Skeletal muscle cell (primary cell): ENCODE data around the gene PSMG3.

Source experiments
- DNase-seq: peaks from one replicate; pipeline ENCODE4 v3.0.0-alpha.2; 2010; ENCODE audit warnings: low read depth
- H3K4me3 ChIP-seq: 2 replicates; pipeline ENCODE4 v1.5.1; 2011; ENCODE audit warnings: low read depth, mild to moderate bottlenecking, control low read depth, low read length, moderate library complexity

Gene PSMG3

GRCh38 chr7:1548944-1549343, 20.9 kb downstream of the PSMG3 start:
- DNase-seq = no peak
- H3K4me3 ChIP-seq = no peak overlapping the region

DNA sequence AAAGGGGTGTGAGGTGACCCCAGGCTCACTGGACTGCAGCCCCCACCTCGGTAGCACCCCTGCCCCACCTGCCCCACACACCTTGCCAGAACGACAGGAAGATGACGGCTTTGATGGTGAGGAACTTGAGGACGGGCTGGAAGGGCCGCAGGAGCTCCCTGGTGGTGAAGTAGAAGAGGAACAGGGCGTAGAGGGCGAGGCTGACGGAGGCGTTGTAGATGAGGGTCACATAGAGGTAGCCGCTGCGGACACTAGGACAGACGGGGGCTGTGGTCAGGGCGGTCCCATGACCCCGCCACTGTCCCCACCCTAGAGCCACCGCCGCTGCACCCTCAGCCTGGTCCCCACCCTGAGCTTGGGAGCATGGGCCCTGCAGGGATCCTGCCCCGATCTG, 21.4 kb downstream of the PSMG3 start:
- no peak overlapping the region for H3K4me3 ChIP-seq
- no peak for DNase-seq

DNA sequence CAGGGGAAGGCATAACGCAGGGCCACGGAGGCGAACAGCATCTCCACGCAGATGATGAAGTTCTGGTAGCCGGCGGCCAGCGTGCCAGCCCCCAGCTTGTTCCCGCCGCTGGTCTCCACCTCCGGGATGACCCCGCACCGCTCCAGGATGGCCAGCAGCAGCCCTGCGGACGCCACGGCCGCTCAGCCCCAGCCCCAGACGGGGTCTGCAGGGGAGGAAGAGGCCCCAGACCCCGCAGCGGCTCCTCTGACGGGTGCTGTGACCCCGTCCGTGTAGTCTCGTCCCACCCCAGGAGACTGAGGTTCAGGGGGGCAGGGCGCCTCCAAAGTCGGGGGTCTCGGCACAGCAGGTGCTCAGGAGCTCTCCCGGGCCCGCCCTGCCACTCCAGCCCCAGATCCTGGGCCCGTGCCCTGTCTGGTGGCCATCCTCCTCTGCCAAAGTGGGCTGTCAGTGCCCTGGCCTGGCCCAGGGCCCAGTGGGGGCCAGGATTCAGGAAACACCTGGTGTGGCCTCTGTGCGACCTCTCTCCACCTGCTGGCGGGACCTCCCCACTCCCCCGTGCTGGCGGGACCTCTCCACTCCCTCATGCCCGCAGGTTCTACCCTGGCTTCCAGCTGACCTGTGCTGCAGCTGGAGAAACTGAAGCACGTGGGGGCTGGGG, 21.9 kb downstream of the PSMG3 start:
- no peak for DNase-seq
- H3K4me3 ChIP-seq = no peak overlapping the region

DNA sequence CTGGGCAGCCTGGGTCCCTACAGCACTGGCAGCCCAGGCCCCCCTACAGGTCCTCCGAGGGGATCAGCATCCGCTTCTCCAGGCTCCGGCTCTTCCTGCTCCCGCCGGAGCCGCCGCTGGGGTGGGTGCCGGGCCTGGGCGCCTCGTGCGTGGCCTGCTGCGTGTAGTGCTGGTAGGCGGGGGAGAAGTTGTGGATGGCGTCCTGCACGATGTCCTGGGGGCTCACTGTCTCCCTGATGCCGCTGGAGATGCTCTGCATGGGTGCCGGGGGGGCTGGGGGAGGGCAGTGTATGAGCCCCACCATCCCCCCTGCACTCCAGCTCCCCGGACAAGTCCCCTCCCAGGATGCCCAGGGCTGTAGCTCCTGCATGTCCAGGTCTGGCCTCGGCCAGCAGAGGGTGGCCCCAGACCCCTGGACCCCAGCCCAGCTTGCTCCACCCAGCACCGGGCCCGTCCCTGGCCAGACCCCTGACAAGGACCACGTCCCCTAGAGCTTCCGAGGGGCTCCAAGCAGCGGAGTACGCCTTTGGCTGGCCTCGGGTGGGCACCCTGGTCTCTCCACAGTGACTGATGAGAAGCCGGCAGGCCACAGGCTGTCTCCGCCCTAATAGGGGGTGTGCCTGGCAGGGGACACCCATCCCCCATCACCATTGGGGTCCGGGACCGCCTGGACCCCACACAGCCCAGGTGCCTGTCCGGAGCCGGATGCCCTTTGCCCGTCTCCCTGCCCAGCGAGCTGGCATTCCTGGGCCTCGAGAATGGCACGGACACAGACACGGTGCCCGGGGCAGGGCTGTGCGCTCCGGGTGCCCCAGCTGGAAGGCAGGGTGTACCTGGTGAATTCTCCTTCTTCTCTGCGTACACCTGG, 22.7 kb downstream of the PSMG3 start:
- DNase-seq = no peak
- H3K4me3 ChIP-seq = no peak overlapping the region

DNA sequence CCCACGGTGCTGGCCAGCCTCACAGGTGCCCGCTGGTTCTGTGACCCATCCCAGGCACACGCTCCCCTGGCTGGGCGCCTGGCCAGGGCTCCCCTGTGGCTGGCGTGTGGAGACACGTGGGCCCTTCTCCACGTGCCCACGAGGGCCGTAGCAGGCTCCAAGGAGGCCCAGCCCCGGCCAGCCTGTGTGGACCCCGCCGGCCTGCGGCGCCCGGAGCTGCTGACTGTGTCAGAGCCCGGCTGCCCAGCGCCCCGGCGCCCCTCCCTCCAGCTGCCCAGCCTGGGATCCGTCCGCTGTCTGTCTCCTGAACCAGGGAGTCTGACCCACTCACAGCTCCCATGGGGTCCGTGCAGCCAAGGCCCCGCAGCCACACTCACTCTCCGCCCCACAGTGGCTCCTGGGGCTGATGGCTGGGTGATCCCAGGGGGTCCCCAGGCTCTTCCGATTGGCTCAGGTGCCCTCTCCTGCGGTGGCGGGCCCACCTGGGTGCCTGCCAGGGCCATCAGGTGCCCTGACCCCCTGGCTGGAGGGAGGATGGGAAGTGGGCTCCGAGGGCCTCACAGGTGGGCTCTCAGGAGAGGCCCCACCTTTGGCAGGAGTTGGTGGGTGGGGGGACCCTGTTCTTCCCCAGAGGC, 23.4 kb downstream of the PSMG3 start:
- no peak overlapping the region for H3K4me3 ChIP-seq
- DNase-seq = no peak

DNA sequence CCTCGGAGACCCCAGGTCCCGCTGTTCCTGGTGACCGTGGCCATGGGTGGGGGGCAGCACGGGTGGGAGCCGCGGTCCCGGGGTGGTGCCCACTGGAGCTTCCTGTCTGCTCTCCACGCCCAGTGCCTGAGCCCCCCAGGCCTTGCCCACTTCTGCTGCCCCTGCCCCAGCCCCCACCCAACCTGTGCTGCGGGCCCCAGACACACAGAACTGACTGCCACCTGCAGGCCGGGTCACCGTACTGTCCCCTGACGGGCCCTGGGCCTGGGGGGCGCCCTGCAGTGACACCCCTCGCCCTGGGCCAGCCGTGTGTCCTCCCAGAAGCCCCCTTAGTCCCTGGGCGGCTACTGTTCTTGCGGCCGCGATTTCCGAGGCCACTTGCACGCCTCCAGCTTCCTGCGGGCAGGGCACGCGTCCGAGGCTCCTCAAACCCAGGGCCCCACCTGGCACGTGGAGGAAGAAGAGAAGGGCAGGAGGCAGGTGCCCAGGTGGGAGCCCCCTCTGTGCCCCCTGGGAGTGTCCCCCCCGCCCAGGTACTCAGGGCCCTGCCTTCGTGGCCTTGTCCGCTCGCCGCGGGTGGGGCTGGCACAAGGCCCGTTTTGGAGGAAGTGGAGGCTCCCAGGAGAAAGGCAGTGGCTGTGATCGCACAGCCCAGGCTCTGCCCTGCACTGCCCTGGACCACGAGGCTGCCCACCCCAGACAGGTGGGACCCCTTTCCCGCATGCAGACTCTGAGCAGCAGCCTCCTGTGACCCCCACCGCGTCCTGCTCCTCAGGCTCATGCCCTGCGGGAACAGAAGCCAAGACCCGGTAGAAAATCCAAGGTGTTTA, 24.2 kb downstream of the PSMG3 start:
- H3K4me3 ChIP-seq = no peak overlapping the region
- DNase-seq = no peak

GRCh38 chr7:1544896-1545416, 24.9 kb downstream of the PSMG3 start:
- DNase-seq = no peak
- H3K4me3 ChIP-seq = no peak overlapping the region

DNA sequence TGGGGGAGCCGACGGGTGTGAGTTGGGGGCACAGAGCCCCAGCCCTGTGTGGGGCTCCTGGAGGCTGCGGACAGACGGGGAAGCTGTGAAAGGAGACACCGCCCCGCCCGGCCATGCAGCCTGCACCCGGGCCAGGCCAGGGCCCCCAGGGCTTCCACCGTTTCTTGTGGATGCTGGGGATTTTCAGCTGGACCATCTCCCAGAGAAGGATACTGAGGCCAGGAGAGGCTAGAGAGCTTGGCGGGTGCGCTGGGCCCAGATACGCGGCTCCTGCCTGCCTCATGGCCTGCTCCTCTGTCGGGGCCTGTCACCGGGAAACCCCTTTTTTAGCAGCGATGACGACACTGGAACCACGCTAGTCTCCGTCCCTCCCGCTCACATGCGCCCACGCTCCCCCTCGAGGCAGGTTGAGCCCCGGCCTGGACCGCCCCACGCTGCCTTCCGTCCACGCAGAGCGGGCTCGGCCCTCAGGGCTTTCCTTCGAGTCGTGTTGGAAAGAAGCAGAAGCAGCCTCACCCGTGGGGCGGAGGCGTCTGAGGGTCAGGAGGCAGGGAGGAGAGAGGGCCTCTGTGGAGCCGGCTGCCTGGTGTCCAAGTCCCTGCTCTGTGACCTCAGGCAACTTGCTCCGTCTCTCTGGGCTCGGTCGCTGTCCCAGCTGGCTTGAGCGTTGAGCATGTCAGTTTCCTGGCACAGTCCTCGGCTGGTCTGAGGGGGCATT, 25.5 kb downstream of the PSMG3 start:
- H3K4me3 ChIP-seq = no peak overlapping the region
- DNase-seq = no peak

- no peak overlapping the region for H3K4me3 ChIP-seq
- no peak for DNase-seq
Observed at GRCh38 chr7:1543826-1544177, 26.0 kb downstream of the PSMG3 start.

DNA sequence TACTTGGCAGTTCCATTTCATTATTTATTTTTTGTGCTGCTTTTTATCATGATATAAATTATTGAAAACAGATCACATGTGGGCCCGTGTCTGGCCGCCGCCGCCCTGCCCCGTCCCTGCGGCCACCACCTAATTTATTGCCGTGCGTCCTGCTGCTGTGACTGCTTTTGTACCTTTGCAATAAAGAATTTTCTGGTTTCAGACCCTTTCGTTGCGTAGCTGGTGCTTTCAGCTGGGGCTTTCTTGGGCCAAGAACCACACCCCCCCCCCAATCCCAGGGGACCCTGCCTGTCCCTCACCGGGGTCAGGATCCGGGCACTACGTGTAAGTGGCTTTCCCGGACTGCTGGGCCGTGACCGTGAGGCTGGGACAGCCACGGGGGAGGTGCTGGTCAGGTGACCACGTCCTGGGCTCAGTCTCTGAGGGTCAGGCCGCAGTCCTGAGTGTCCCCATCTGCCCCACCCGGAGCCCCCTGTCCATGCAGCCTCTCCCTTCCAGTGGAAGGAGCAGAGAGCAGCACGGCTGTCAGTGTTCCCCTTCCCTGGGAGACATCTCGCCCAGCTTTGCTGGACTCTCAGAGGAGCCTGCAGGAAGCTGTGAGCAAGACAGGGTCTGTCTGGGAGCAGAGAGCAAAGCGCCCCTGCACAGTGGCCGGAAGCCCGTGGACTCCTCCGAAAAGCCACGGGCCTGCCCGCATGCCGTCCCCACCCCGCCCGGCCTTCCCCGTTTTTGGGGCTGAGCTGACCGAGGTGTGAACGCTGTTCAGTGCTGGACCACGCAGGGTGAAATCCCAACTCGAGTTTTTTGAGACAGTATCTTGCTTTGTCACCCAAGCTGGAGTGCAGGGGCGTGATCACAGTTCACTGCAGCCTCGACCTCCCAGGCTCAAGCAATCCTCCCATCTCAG, 26.7 kb downstream of the PSMG3 start:
- DNase-seq = no peak
- H3K4me3 ChIP-seq = no peak overlapping the region

DNA sequence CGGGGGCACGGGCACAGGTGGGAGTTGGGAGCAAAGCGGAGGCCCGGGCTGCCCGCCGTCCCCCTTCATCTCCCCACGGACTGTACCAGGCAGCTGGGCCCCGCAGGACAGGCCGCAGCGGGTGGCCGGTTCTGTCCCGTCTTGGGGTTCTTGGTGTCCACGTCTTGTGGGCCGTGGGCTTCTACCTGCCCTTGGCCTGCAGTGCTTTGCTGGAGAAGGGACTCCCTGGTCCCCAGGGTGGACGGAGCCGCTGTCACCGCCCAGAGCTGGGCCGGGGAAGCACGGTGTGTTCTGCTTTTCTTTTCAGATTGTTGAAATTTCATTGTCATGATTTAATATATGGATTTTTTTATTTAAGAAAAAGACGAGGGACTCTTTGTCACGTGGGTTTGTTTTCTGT, 27.5 kb downstream of the PSMG3 start:
- DNase-seq = no peak

GRCh38 chr7:1541431-1542162, 28.2 kb downstream of the PSMG3 start:
- H3K4me3 ChIP-seq = no peak overlapping the region

More for the DNA sequence above, 27.5 kb downstream of the PSMG3 start:
- no peak overlapping the region for H3K4me3 ChIP-seq

GRCh38 chr7:1540776-1541271, 29.0 kb downstream of the PSMG3 start:
- DNase-seq = no peak
- no peak overlapping the region for H3K4me3 ChIP-seq

More at GRCh38 chr7:1541431-1542162, 28.2 kb downstream of the PSMG3 start:
- DNase-seq = no peak

DNA sequence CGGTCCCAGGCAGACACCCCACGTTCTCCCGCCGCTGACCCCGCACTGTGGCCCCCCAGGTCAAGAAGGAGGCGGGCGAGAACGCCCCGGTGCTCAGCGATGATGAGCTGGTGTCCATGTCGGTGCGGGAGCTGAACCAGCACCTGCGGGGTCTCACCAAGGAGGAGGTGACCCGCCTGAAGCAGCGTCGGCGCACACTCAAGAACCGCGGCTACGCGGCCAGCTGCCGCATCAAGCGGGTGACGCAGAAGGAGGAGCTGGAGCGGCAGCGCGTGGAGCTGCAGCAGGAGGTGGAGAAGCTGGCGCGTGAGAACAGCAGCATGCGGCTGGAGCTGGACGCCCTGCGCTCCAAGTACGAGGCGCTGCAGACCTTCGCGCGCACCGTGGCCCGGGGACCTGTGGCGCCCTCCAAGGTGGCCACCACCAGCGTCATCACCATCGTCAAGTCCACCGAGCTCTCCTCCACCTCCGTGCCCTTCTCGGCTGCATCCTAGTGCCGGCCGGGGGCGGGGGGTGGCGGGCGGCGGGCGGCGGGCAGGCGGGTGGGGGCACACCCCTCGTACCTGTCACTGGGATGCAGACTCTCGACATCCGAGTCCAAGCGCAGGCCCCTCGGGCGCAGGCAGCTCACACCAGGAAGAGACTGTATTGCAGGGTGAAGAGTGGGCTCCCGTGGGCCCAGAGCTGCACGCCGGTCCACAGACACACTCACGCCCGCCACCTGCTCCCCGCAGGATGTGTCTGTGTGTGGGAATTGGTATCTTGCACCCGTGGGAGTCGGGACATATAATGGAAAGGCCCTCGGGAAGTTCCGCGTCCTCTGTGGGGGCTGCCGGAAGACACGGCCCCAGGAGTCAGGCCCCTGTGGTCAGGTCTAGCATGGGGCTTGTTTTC, 29.7 kb downstream of the PSMG3 start:
- no peak for DNase-seq
- H3K4me3 ChIP-seq = no peak overlapping the region

GRCh38 chr7:1539181-1539881, 30.5 kb downstream of the PSMG3 start:
- DNase-seq = no peak
- no peak overlapping the region for H3K4me3 ChIP-seq
